GM19239 (cell line): ENCODE results near the gene SYNPO2.

ENCODE experiments used
- DNase-seq: peaks from one replicate; pipeline ENCODE4 v3.0.0; 2011; ENCODE audit warnings: low spot score; ENCODE audit not compliant: insufficient read length
- FAIRE-seq: peaks from 2 replicates; lab custom pipeline; 2011; peaks lifted over from hg19 to GRCh38; lab: Jason Lieb, UNC

The SYNPO2 gene

GRCh38 chr4:119025420-119025819, 136.8 kb downstream of the SYNPO2 start:
- DNase-seq (no peak), FAIRE-seq (no peak)

- FAIRE-seq (no peak), DNase-seq (no peak)
Measured at GRCh38 chr4:119025916-119026661, 137.4 kb downstream of the SYNPO2 start.

- DNase-seq (no peak), FAIRE-seq (no peak)
Measured at GRCh38 chr4:119026662-119027444, 138.2 kb downstream of the SYNPO2 start.

GRCh38 chr4:119027811-119028210, 139.2 kb downstream of the SYNPO2 start:
- DNase-seq = no peak
- FAIRE-seq = no peak

GRCh38 chr4:119028296-119028695, 139.6 kb downstream of the SYNPO2 start:
- FAIRE-seq (no peak), DNase-seq (no peak)

- FAIRE-seq = no peak
- no peak for DNase-seq
Measured at GRCh38 chr4:119029847-119030535, 141.3 kb downstream of the SYNPO2 start.

GRCh38 chr4:119030536-119030890, 141.9 kb downstream of the SYNPO2 start:
- FAIRE-seq = no peak
- no peak for DNase-seq

- DNase-seq = no peak
- FAIRE-seq = no peak
Measured at GRCh38 chr4:119031218-119031617, 142.6 kb downstream of the SYNPO2 start.

GRCh38 chr4:119032921-119033685, 144.4 kb downstream of the SYNPO2 start:
- no peak for FAIRE-seq
- DNase-seq = no peak

GRCh38 chr4:119034276-119035008, 145.8 kb downstream of the SYNPO2 start:
- no peak for DNase-seq
- no peak for FAIRE-seq

- DNase-seq = no peak
- FAIRE-seq = no peak
Measured at GRCh38 chr4:119035951-119036737, 147.5 kb downstream of the SYNPO2 start.

GRCh38 chr4:119037709-119038108, 149.1 kb downstream of the SYNPO2 start:
- FAIRE-seq (peak; percentile 56), DNase-seq (no peak)

GRCh38 chr4:119038116-119038841, 149.6 kb downstream of the SYNPO2 start:
- FAIRE-seq = no peak
- no peak for DNase-seq

- DNase-seq = no peak
- no peak for FAIRE-seq
Measured at GRCh38 chr4:119039160-119039559, 150.5 kb downstream of the SYNPO2 start.

- FAIRE-seq (no peak), DNase-seq (no peak)
Measured at GRCh38 chr4:119039779-119040178, 151.1 kb downstream of the SYNPO2 start.

- FAIRE-seq (no peak), DNase-seq (no peak)
Measured at GRCh38 chr4:119040261-119040660, 151.6 kb downstream of the SYNPO2 start.

GRCh38 chr4:119040694-119041185, 152.1 kb downstream of the SYNPO2 start:
- no peak for FAIRE-seq
- no peak for DNase-seq

GRCh38 chr4:119041396-119041795, 152.7 kb downstream of the SYNPO2 start:
- FAIRE-seq = no peak
- no peak for DNase-seq
